PFSK-1 (cell line): ENCODE measurements around the gene LIPC.

ENCODE experiments used
- POLR2AphosphoS5 ChIP-seq: IDR thresholded peaks from 2 replicates; pipeline ENCODE4 v1.6.1; 2012; ENCODE audit warnings: low read depth, mild to moderate bottlenecking, control low read depth, low read length, moderate library complexity
- TAF1 ChIP-seq: IDR thresholded peaks from 2 replicates; pipeline ENCODE4 v1.6.1; 2012; ENCODE audit warnings: low read length, control low read depth, borderline replicate concordance; ENCODE audit not compliant: insufficient read depth

- no peak for TF ChIP-seq POLR2AphosphoS5
- no peak for TF ChIP-seq TAF1
These were observed 104.6 kb downstream of the LIPC start for GRCh38 chr15:58536414-58536813.
